Upper lobe of right lung (tissue), 1 donor: ENCODE measurements around the gene HOXB3. TPM values are rescaled to one million over a fixed set of nuclear protein-coding genes. Genes with fewer than 3 reads are reported as not detected.
A peak's percentile ranks its signal among the peaks of the same experiment; 100 is the strongest.

Experiments used
- ATAC-seq: fragments of 200-7000 bp; cut with Tn5 transposase; one replicate; pipeline ENCODE4 v1.9.1; 2020; ENCODE audit warnings: mild to moderate bottlenecking, moderate library complexity
- DNase-seq: peaks from one replicate; pipeline ENCODE4 v3.0.0-alpha.2; 2020
- H3K27ac ChIP-seq: fragments of 200-600 bp; one replicate; pipeline ENCODE4 v1.8.0; 2022
- H3K27me3 ChIP-seq: fragments of 200-600 bp; one replicate; pipeline ENCODE4 v1.8.0; 2022; ENCODE audit warnings: mild to moderate bottlenecking
- H3K36me3 ChIP-seq: fragments of 200-600 bp; one replicate; pipeline ENCODE4 v1.8.0; 2022
- H3K4me1 ChIP-seq: fragments of 200-600 bp; one replicate; pipeline ENCODE4 v1.8.0; 2022
- H3K4me3 ChIP-seq: fragments of 200-600 bp; one replicate; pipeline ENCODE4 v1.8.0; 2022; ENCODE audit warnings: mild to moderate bottlenecking
- H3K9me3 ChIP-seq: fragments of 200-600 bp; one replicate; pipeline ENCODE4 v1.8.0; 2022
- CTCF ChIP-seq: fragments of 200-600 bp; IDR thresholded peaks from one replicate; pipeline ENCODE4 v1.8.0; 2022; ENCODE audit warnings: antibody characterized with exemption
- intact Hi-C: fragments of 100-400 bp; cut with DNase I; formaldehyde crosslinking; loops from one replicate; pipeline ENCODE4 v1.11.0; 2022
- total RNA-seq: library from RNA; stranded (reverse); fragmentation: NEBNext Ultra II Directional; extraction: Animal tissue kit (Norgen Biotek cat#: 25700); gene quantifications from one replicate; pipeline ENCODE4 v1.2.1, GENCODE V29; 2021
- donor health status: DM: no; HTN: yes; CAD: no; lungs with severe emphysema.

Gene HOXB3
- total RNA-seq, 1 donor from 2014 or later: 13.3 TPM

GRCh38 chr17:48555258-48556228 lies 34.5 kb downstream of the HOXB3 start:
- peaks cover 8% of the 10 kb centered on the region for H3K4me1 ChIP-seq
- H3K4me3 ChIP-seq: peak overlapping the region; percentile 46
- H3K27me3 ChIP-seq: peaks cover 27% of the 10 kb centered on the region

GRCh38 chr17:48554412-48555257 lies 35.4 kb downstream of the HOXB3 start:
- Histone ChIP-seq H3K27me3 (peaks cover 30% of the 10 kb centered on the region), H3K4me1 (peaks cover 8% of the 10 kb centered on the region), H3K9me3 (no peaks in the 10 kb centered on the region), H3K36me3 (no peaks in the 10 kb centered on the region), H3K27ac (peak overlapping the region; percentile 55), H3K4me3 (peak overlapping the region; percentile 46)
- ATAC-seq: no peak
- no peak for TF ChIP-seq CTCF
- peak; percentile 56 for DNase-seq
- intact Hi-C loops: no loop called here

More at GRCh38 chr17:48555258-48556228, 34.5 kb downstream of the HOXB3 start:
- intact Hi-C loops: no loop called here
- no peaks in the 10 kb centered on the region for H3K9me3 ChIP-seq
- TF ChIP-seq CTCF: no peak
- H3K36me3 ChIP-seq: no peaks in the 10 kb centered on the region
- H3K27ac ChIP-seq: peak overlapping the region; percentile 65
- DNase-seq (peak; percentile 44), ATAC-seq (no peak)

GRCh38 chr17:48553826-48554225 lies 36.2 kb downstream of the HOXB3 start:
- Histone ChIP-seq H3K9me3 (no peaks in the 10 kb centered on the region), H3K27ac (peak overlapping the region; percentile 55), H3K4me1 (peaks cover 8% of the 10 kb centered on the region), H3K27me3 (peaks cover 29% of the 10 kb centered on the region), H3K4me3 (peak overlapping the region; percentile 46), H3K36me3 (no peaks in the 10 kb centered on the region)
- intact Hi-C loops: no loop called here
- DNase-seq: no peak
- TF ChIP-seq CTCF: no peak
- no peak for ATAC-seq

- no peak for DNase-seq
Measured at GRCh38 chr17:48553190-48553547, 36.9 kb downstream of the HOXB3 start.

More at GRCh38 chr17:48553190-48553547, 36.9 kb downstream of the HOXB3 start:
- TF ChIP-seq CTCF: no peak
- no peaks in the 10 kb centered on the region for H3K9me3 ChIP-seq
- H3K27ac ChIP-seq: peak overlapping the region; percentile 55
- peaks cover 29% of the 10 kb centered on the region for H3K27me3 ChIP-seq
- H3K36me3 ChIP-seq: no peaks in the 10 kb centered on the region
- intact Hi-C loops: no loop called here
- peak overlapping the region; percentile 46 for H3K4me3 ChIP-seq
- H3K4me1 ChIP-seq: peaks cover 8% of the 10 kb centered on the region
- no peak for ATAC-seq
